Ovary (tissue), 3 donors: ENCODE measurements around the gene JAK1.

ENCODE experiments used
- POLR2A ChIP-seq: fragments of 450-650 bp; IDR thresholded peaks from one replicate; pipeline ENCODE4 v1.6.1; 2017; ENCODE audit warnings: antibody characterized with exemption, mild to moderate bottlenecking, moderate library complexity
- TF ChIP-seq, protein P1 (sequence below), 3 donors: fragments of 450-650 bp in 2 of 3; fragments of 200-600 bp in 1 of 3; IDR thresholded peaks; one replicate each; pipeline versions ENCODE4 v1.5.1 to v1.8.0; 2016 to 2022; ENCODE audit warnings: antibody characterized with exemption in 3 of 3, mild to moderate bottlenecking in 1 of 3
- donor health status: DM: no; HTN: no; CAD: no.

DNA sequence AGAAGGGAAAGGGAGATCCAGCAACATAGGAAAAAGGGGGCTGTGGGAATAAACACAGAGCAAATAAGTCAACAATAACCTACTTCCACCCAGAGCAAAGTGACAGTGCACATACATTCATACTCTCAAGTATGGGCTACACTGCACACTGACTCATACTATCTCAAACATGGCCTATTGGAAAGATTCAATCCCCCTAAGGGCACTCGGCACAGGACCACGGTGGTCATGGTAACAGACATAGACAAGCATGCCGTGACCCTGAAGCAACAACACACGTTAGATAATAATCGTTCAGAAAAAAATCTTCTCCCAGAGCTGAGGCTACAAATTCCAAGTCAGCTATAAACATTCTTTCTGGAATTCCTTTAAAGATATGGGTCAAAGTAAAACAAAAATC lies 16.8 kb upstream of the JAK1 start:
- TF ChIP-seq, protein P1, sequence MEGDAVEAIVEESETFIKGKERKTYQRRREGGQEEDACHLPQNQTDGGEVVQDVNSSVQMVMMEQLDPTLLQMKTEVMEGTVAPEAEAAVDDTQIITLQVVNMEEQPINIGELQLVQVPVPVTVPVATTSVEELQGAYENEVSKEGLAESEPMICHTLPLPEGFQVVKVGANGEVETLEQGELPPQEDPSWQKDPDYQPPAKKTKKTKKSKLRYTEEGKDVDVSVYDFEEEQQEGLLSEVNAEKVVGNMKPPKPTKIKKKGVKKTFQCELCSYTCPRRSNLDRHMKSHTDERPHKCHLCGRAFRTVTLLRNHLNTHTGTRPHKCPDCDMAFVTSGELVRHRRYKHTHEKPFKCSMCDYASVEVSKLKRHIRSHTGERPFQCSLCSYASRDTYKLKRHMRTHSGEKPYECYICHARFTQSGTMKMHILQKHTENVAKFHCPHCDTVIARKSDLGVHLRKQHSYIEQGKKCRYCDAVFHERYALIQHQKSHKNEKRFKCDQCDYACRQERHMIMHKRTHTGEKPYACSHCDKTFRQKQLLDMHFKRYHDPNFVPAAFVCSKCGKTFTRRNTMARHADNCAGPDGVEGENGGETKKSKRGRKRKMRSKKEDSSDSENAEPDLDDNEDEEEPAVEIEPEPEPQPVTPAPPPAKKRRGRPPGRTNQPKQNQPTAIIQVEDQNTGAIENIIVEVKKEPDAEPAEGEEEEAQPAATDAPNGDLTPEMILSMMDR (IDR thresholded peaks at IDR 0.05), result no peak
- no peak for TF ChIP-seq POLR2A
